Fibroblast of mammary gland (primary cell): ENCODE results near the gene ZC3HAV1.

ENCODE experiments used
- DNase-seq: peaks from one replicate; pipeline ENCODE4 v3.0.0-alpha.2; 2010; ENCODE audit warnings: low read depth
- H3K4me3 ChIP-seq: 2 replicates; pipeline ENCODE4 v1.5.1; 2011; ENCODE audit warnings: low read depth, mild to moderate bottlenecking, low read length, moderate library complexity; ENCODE audit not compliant: control insufficient read depth
- TF ChIP-seq, protein P1 (sequence below): conservative IDR thresholded peaks from 2 replicates; pipeline ENCODE4 v1.5.1; 2011; ENCODE audit warnings: low read depth, low read length, inconsistent platforms; ENCODE audit not compliant: control insufficient read depth, insufficient read depth

The ZC3HAV1 gene

DNA sequence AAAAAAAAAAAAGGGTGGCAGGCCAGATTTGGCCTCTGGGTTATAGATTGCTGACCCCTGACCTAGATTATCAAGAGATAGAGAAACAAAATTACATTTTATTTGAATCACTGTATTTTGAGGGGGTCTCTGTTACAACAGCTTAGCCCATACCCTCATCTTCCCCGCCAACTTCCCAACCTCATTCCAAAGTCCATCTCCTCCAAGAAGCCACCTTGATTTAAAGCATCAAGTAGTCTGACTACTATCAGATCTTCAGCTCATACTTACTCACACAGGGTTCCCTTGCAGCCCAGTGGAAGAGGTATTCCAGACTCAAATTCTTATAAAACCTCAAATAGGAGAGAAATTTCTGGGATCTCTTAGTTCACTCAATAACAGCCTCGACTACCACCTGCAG is 20.4 kb downstream of the ZC3HAV1 start:
- DNase-seq: no peak
- TF ChIP-seq, protein P1, sequence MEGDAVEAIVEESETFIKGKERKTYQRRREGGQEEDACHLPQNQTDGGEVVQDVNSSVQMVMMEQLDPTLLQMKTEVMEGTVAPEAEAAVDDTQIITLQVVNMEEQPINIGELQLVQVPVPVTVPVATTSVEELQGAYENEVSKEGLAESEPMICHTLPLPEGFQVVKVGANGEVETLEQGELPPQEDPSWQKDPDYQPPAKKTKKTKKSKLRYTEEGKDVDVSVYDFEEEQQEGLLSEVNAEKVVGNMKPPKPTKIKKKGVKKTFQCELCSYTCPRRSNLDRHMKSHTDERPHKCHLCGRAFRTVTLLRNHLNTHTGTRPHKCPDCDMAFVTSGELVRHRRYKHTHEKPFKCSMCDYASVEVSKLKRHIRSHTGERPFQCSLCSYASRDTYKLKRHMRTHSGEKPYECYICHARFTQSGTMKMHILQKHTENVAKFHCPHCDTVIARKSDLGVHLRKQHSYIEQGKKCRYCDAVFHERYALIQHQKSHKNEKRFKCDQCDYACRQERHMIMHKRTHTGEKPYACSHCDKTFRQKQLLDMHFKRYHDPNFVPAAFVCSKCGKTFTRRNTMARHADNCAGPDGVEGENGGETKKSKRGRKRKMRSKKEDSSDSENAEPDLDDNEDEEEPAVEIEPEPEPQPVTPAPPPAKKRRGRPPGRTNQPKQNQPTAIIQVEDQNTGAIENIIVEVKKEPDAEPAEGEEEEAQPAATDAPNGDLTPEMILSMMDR: no peak
- H3K4me3 ChIP-seq: no peak overlapping the region

DNA sequence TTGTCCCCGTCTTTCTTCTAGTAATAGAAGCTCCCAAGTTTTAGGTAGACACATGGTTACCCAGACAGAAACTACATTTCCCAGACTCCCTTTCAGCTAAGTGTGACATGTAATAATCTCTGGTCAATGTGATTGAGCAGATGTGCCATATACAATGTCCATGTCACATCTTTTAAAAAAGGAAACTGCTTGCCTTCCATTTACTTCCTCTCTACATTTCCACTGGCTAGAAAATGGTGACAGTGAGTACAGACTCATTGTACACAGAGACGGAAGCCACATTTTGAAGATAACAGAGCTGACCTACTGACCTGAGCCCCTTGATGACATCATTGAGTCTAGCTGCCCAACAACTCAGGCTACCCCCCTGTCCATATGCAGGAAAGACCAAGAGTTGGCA is 21.3 kb downstream of the ZC3HAV1 start:
- TF ChIP-seq, protein P1: no peak
- no peak overlapping the region for H3K4me3 ChIP-seq
- no peak for DNase-seq

DNA sequence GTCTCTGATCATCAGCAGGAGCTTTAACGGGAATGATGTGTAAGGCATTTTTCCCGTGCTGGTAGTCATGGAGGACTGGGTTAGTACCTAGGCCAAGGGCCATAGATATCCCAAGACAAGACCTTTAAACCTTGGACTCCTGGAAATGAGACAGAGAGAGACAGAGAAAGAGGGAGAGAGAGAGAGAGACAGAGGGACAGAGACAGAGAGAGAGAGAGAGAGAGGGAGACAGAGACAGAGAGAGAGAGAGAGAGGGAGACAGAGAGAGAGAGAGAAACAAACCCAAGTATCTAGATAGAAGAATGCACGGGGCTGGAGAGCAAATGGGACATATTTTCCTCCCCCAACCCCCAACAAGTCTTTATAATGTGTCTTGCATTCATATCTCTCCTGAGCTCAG is 22.3 kb downstream of the ZC3HAV1 start:
- H3K4me3 ChIP-seq: no peak overlapping the region
- DNase-seq: no peak
- TF ChIP-seq, protein P1: no peak

DNA sequence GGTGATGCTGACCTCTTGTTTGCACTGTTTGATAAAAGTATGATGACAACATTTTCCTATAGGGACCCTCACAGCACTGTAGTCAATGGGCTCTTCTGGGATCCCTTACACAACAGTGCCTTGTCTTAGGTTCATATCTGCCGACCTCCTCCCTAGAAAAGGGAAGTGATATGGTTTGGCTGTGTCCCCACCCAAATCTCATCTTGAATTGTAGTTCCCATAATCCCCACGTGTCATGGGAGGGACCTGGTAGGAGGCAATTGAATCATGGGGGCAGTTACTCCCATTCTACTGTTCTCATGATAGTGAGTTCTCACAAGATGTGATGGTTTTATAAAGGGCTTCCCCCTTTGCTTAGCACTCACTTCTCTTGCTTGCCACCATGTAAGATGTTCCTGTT is 23.1 kb downstream of the ZC3HAV1 start:
- H3K4me3 ChIP-seq: no peak overlapping the region
- DNase-seq: no peak
- TF ChIP-seq, protein P1: no peak

DNA sequence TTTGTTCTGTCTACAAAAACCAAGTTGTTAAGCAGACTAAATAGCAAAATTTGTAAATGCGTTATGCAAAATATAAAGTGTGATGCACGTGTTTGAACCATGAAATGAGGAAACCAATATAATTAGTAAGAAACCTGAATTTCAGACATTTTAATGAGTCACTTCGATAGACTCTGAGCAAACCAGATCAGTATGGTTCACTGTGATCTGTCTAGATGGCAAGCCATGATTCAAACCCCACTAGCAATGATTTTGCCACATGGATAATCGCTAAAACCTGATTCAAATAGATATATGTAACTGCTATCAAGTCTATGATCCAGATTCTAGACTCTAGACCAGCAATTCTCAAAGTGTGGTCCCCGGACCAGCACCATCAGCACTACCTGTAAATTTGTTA is 24.8 kb downstream of the ZC3HAV1 start:
- TF ChIP-seq, protein P1: no peak

DNA sequence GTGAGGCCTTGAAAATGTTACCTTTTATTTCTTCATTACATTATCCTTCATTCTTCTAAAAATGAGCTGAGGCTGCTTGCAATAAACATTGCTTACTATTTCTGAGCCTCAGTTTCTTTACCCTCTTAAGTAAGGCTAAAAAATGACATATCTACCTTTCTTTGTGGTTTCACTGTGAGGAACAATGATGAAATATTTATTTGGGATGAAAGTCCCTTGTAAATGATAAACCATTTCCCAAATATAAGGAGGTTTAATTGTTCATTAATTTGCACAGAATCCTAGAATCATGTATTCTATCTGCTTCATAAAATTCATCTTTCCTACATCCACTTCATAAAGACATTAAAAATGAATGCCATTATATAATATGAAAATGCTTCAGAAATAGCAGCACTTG is 27.9 kb downstream of the ZC3HAV1 start:
- no peak overlapping the region for H3K4me3 ChIP-seq
- DNase-seq: no peak
- TF ChIP-seq, protein P1: no peak

More for the DNA sequence above, 24.8 kb downstream of the ZC3HAV1 start:
- H3K4me3 ChIP-seq: no peak overlapping the region
- DNase-seq: no peak

DNA sequence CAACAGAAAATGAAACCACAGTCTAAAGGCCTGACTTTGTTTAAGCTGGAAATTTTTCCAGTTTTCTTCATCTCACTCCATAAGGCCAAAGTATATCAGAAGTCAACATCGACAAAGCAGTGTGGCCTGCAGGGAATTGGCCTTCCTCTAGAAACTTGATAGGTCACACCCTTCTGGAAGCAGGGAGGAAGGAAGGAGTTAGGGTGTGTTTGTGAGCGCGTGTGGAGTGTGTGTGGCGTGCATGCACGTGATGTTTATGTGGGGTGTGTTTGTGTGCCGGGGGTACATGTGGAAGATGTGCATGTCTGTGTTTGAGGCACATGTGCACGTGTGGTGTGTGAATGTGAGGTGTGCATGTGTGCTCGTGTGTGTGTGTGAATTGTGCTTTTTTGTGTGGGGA is 28.6 kb downstream of the ZC3HAV1 start:
- no peak for DNase-seq
- no peak overlapping the region for H3K4me3 ChIP-seq
- TF ChIP-seq, protein P1: no peak
